SK-N-MC (cell line): Measurements from ENCODE around the gene CXADR.
A peak's percentile ranks its signal among the peaks of the same experiment; 100 is the strongest.

Experiments used
- DNase-seq: peaks from one replicate; pipeline ENCODE4 v3.0.0-alpha.2; 2011; ENCODE audit warnings: low read depth, low spot score
- H3K27ac ChIP-seq: fragments of 200-600 bp; sonication (generic); 2 replicates; pipeline ENCODE4 v1.5.1; 2016; ENCODE audit warnings: mixed run types
- H3K36me3 ChIP-seq: fragments of 200-600 bp; sonication (generic); 2 replicates; pipeline ENCODE4 v1.6.1; 2017; ENCODE audit warnings: antibody characterized with exemption, low read length, mixed read lengths; ENCODE audit not compliant: insufficient read depth
- H3K4me3 ChIP-seq: fragments of 200-600 bp; sonication (generic); 2 replicates; pipeline ENCODE4 v1.5.1; 2016
- H3K9ac ChIP-seq: fragments of 200-600 bp; sonication (generic); 2 replicates; pipeline ENCODE4 v1.8.0; 2017; ENCODE audit warnings: mixed run types, mixed read lengths; ENCODE audit not compliant: insufficient read length
- H3K9me3 ChIP-seq: fragments of 200-600 bp; sonication (generic); 2 replicates; pipeline ENCODE4 v1.6.1; 2017; ENCODE audit warnings: low read depth, mild to moderate bottlenecking, antibody characterized with exemption, low read length, moderate library complexity, mixed read lengths
- EZH2 ChIP-seq: fragments of 200-600 bp; sonication (generic); IDR thresholded peaks from one replicate; pipeline ENCODE4 v1.6.1; 2017; ENCODE audit warnings: antibody characterized with exemption
- FOXP2 ChIP-seq: optimal IDR thresholded peaks from 2 replicates; pipeline ENCODE3; 2011; ENCODE audit warnings: mild to moderate bottlenecking, moderate library complexity; ENCODE audit not compliant: insufficient read depth; ENCODE audit errors: extremely low read length, control extremely low read depth
- POLR2AphosphoS5 ChIP-seq: IDR thresholded peaks from 2 replicates; pipeline ENCODE4 v1.6.1; 2012; ENCODE audit warnings: mild to moderate bottlenecking, low read depth, low read length, borderline replicate concordance

CXADR gene

GRCh38 chr21:17529648-17530047, 16.8 kb downstream of the CXADR start:
- Histone ChIP-seq H3K4me3 (no peak overlapping the region), H3K36me3 (no peaks in the 10 kb centered on the region), H3K9me3 (no peaks in the 10 kb centered on the region), H3K9ac (no peak overlapping the region), H3K27ac (no peak overlapping the region)
- no peak for TF ChIP-seq POLR2AphosphoS5
- TF ChIP-seq EZH2 = no peak
- no peak for DNase-seq

GRCh38 chr21:17532292-17532691, 19.4 kb downstream of the CXADR start:
- Histone ChIP-seq H3K9me3 (no peaks in the 10 kb centered on the region), H3K27ac (no peak overlapping the region), H3K4me3 (no peak overlapping the region), H3K36me3 (peaks cover 8% of the 10 kb centered on the region; the same call in 1 of the 2 replicates), H3K9ac (no peak overlapping the region)
- DNase-seq = no peak
- TF ChIP-seq FOXP2 = no peak

- no peak overlapping the region for H3K4me3 ChIP-seq
- no peak for DNase-seq
- no peak overlapping the region for H3K9ac ChIP-seq
- H3K36me3 ChIP-seq = peaks cover 8% of the 10 kb centered on the region; the same call in 1 of the 2 replicates
- no peak overlapping the region for H3K27ac ChIP-seq
- no peaks in the 10 kb centered on the region for H3K9me3 ChIP-seq
- TF ChIP-seq POLR2AphosphoS5 (no peak), FOXP2 (no peak), EZH2 (no peak)
Observed at GRCh38 chr21:17536381-17536780, 23.5 kb downstream of the CXADR start.

GRCh38 chr21:17537299-17537698, 24.5 kb downstream of the CXADR start:
- DNase-seq = no peak
- no peak overlapping the region for H3K27ac ChIP-seq
- TF ChIP-seq EZH2 (no peak), FOXP2 (no peak), POLR2AphosphoS5 (no peak)
- no peak overlapping the region for H3K9ac ChIP-seq
- H3K9me3 ChIP-seq = no peaks in the 10 kb centered on the region
- no peak overlapping the region for H3K4me3 ChIP-seq
- peaks cover 8% of the 10 kb centered on the region; the same call in 1 of the 2 replicates for H3K36me3 ChIP-seq

- Histone ChIP-seq H3K4me3 (no peak overlapping the region), H3K27ac (no peak overlapping the region), H3K9me3 (no peaks in the 10 kb centered on the region), H3K36me3 (peaks cover 8% of the 10 kb centered on the region; the same call in 1 of the 2 replicates), H3K9ac (no peak overlapping the region)
- no peak for TF ChIP-seq FOXP2
- TF ChIP-seq POLR2AphosphoS5 = no peak
- TF ChIP-seq EZH2 = no peak
- DNase-seq = no peak
Observed at GRCh38 chr21:17538576-17538975, 25.7 kb downstream of the CXADR start.

- no peak for DNase-seq
- Histone ChIP-seq H3K4me3 (no peak overlapping the region), H3K27ac (no peak overlapping the region), H3K9ac (no peak overlapping the region), H3K36me3 (peaks cover 8% of the 10 kb centered on the region; the same call in 1 of the 2 replicates), H3K9me3 (no peaks in the 10 kb centered on the region)
- no peak for TF ChIP-seq EZH2
- no peak for TF ChIP-seq FOXP2
- TF ChIP-seq POLR2AphosphoS5 = no peak
Observed at GRCh38 chr21:17539323-17539722, 26.5 kb downstream of the CXADR start.

- H3K9ac ChIP-seq = no peak overlapping the region
- no peak for TF ChIP-seq EZH2
- TF ChIP-seq POLR2AphosphoS5 = no peak
- no peak for TF ChIP-seq FOXP2
- no peak overlapping the region for H3K27ac ChIP-seq
- DNase-seq = no peak
- H3K4me3 ChIP-seq = no peak overlapping the region
- peaks cover 7% of the 10 kb centered on the region; the same call in 1 of the 2 replicates for H3K36me3 ChIP-seq
- no peaks in the 10 kb centered on the region for H3K9me3 ChIP-seq
Observed at GRCh38 chr21:17539743-17540341, 27.0 kb downstream of the CXADR start.

GRCh38 chr21:17540530-17540929, 27.7 kb downstream of the CXADR start:
- TF ChIP-seq FOXP2 (no peak), EZH2 (no peak), POLR2AphosphoS5 (no peak)
- Histone ChIP-seq H3K27ac (no peak overlapping the region), H3K9me3 (no peaks in the 10 kb centered on the region), H3K9ac (no peak overlapping the region), H3K36me3 (peaks cover under 1% of the 10 kb centered on the region; the same call in 1 of the 2 replicates), H3K4me3 (no peak overlapping the region)
- DNase-seq = no peak

GRCh38 chr21:17542371-17543011, 29.6 kb downstream of the CXADR start:
- Histone ChIP-seq H3K9ac (no peak overlapping the region), H3K4me3 (peak overlapping the region; percentile 20), H3K9me3 (no peaks in the 10 kb centered on the region), H3K27ac (peak overlapping the region; percentile 25; the same call in 1 of the 2 replicates), H3K36me3 (peaks cover 6% of the 10 kb centered on the region; the same call in 1 of the 2 replicates)
- no peak for TF ChIP-seq FOXP2
- no peak for TF ChIP-seq POLR2AphosphoS5
- TF ChIP-seq EZH2 = no peak
- no peak for DNase-seq
